Mesenchymal stem cell (in vitro differentiated cells and primary cell): Measurements from ENCODE around the gene GPR158.

ENCODE experiments used
- DNase-seq: peaks from one replicate; pipeline ENCODE4 v3.0.0-alpha.2; 2013
- H2AFZ ChIP-seq: one replicate; pipeline ENCODE4 v1.6.1; 2013; ENCODE audit warnings: low read depth, mild to moderate bottlenecking, control low read depth, inconsistent platforms, low read length, moderate library complexity
- H2AK5ac ChIP-seq: 2 replicates; pipeline ENCODE4 v1.6.1; 2013; ENCODE audit warnings: low read length, moderate library complexity, mild to moderate bottlenecking, inconsistent platforms; ENCODE audit not compliant: severe bottlenecking
- H2BK120ac ChIP-seq: one replicate; pipeline ENCODE4 v1.6.1; 2013; ENCODE audit warnings: low read depth, mild to moderate bottlenecking, inconsistent platforms, low read length, moderate library complexity
- H2BK12ac ChIP-seq, 2 experiments: one replicate each; pipeline ENCODE4 v1.6.1; 2013; ENCODE audit warnings: inconsistent platforms in 2 of 2, low read length in 2 of 2, mild to moderate bottlenecking in 2 of 2, moderate library complexity in 2 of 2, control low read depth in 1 of 2
- H2BK15ac ChIP-seq: one replicate; pipeline ENCODE4 v1.6.1; 2013; ENCODE audit warnings: mild to moderate bottlenecking, low read depth, inconsistent platforms; ENCODE audit not compliant: poor library complexity, severe bottlenecking
- H2BK5ac ChIP-seq: 2 replicates; pipeline ENCODE4 v1.6.1; 2013; ENCODE audit warnings: low read depth, mild to moderate bottlenecking, low read length, control low read depth, inconsistent platforms; ENCODE audit not compliant: poor library complexity, severe bottlenecking
- H3K14ac ChIP-seq, 2 experiments: one replicate each; pipeline ENCODE4 v1.6.1; 2013; ENCODE audit warnings: inconsistent platforms in 2 of 2, low read length in 2 of 2, control low read depth in 1 of 2, mild to moderate bottlenecking in 1 of 2, moderate library complexity in 1 of 2
- H3K18ac ChIP-seq, 2 experiments: one replicate each; pipeline ENCODE4 v1.6.1; 2013; ENCODE audit warnings: inconsistent platforms in 2 of 2, low read length in 2 of 2, control low read depth in 1 of 2, low read depth in 1 of 2, mild to moderate bottlenecking in 1 of 2
- H3K23ac ChIP-seq, 2 experiments: one replicate each; pipeline ENCODE4 v1.6.1; 2013; ENCODE audit warnings: inconsistent platforms in 2 of 2, low read length in 2 of 2, mild to moderate bottlenecking in 2 of 2, moderate library complexity in 2 of 2, control low read depth in 1 of 2
- H3K27ac ChIP-seq: 2 replicates; pipeline ENCODE4 v1.5.1; 2013; ENCODE audit warnings: mild to moderate bottlenecking, moderate library complexity, low read length, control low read depth, inconsistent platforms; ENCODE audit not compliant: poor library complexity, severe bottlenecking
- H3K27me3 ChIP-seq, 2 experiments: 2 replicates each; pipeline versions ENCODE4 v1.6.1 to v1.7.0; 2013; ENCODE audit warnings: low read length in 2 of 2, mild to moderate bottlenecking in 2 of 2, moderate library complexity in 2 of 2, control low read depth in 1 of 2, inconsistent platforms in 1 of 2; ENCODE audit not compliant: control insufficient read depth in 1 of 2, insufficient read depth in 1 of 2
- H3K36me3 ChIP-seq, 2 experiments: 2 replicates each; pipeline versions ENCODE4 v1.6.1 to v1.7.0; 2013; ENCODE audit warnings: low read length in 2 of 2, control low read depth in 1 of 2, inconsistent platforms in 1 of 2, low read depth in 1 of 2, mild to moderate bottlenecking in 1 of 2; ENCODE audit not compliant: insufficient read depth in 2 of 2, control insufficient read depth in 1 of 2
- H3K4ac ChIP-seq, 2 experiments: one replicate each; pipeline ENCODE4 v1.6.1; 2013; ENCODE audit warnings: inconsistent platforms in 2 of 2, low read length in 2 of 2, mild to moderate bottlenecking in 2 of 2, moderate library complexity in 2 of 2, control low read depth in 1 of 2, low read depth in 1 of 2
- H3K4me1 ChIP-seq: 2 replicates; pipeline ENCODE4 v1.6.1; 2013; ENCODE audit warnings: low read depth, low read length, control low read depth; ENCODE audit not compliant: control insufficient read depth, insufficient read depth
- H3K4me2 ChIP-seq: 2 replicates; pipeline ENCODE4 v1.6.1; 2013; ENCODE audit warnings: low read length, mild to moderate bottlenecking, inconsistent platforms; ENCODE audit not compliant: poor library complexity, severe bottlenecking
- H3K4me3 ChIP-seq, 2 experiments: 2 replicates each; pipeline versions ENCODE4 v1.5.1 to v1.7.0; 2013; ENCODE audit warnings: low read length in 2 of 2, mild to moderate bottlenecking in 2 of 2, control low read depth in 1 of 2, low read depth in 1 of 2; ENCODE audit not compliant: insufficient read depth in 1 of 2
- H3K79me1 ChIP-seq: replicated peaks from 2 replicates; pipeline ENCODE4 v1.6.1; 2013; ENCODE audit warnings: mild to moderate bottlenecking, control low read depth, low read length, inconsistent platforms; ENCODE audit not compliant: poor library complexity, severe bottlenecking
- H3K9ac ChIP-seq: 2 replicates; pipeline ENCODE4 v1.7.0; 2013; ENCODE audit warnings: mild to moderate bottlenecking, low read length, moderate library complexity
- H3K9me3 ChIP-seq: 2 replicates; pipeline ENCODE4 v1.7.0; 2013; ENCODE audit warnings: mild to moderate bottlenecking, low read length; ENCODE audit not compliant: control insufficient read depth
- H4K8ac ChIP-seq: one replicate; pipeline ENCODE4 v1.6.1; 2013; ENCODE audit warnings: inconsistent platforms, mild to moderate bottlenecking, low read length, moderate library complexity
- H4K91ac ChIP-seq: one replicate; pipeline ENCODE4 v1.6.1; 2013; ENCODE audit warnings: mild to moderate bottlenecking, low read length, inconsistent platforms
- WGBS: methylation state at CpG from one replicate; pipeline ENCODE4 v1.1.7; 2013; ENCODE audit warnings: mixed read lengths; 5-methylcytosine and 5-hydroxymethylcytosine counted together

Gene GPR158

DNA sequence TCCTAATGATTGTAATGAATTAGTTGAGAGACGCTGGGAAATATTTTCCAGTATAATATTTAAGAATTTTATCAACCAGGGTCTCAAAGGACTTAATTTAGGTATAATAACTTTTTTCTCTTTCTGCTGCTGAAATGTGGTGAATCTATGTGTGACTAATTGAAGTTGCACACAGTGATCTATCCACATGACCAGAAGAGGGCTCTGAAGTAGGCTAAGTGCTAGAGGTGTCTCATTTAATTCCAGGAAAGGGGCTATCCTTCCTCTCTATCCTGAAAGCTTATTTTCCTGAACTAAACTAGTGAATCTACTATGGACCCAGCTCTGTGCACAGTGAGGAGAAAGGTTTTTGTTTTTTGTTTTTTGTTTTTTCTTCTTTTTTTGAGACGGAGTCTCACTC is 464.8 kb downstream of the GPR158 start:
- Histone ChIP-seq H4K8ac (no peak overlapping the region), H3K18ac (no peak overlapping the region), H3K4me3 (no peak overlapping the region), H3K79me1 (no peaks in the 10 kb centered on the region), H3K9me3 (no peaks in the 10 kb centered on the region), H3K27me3 (no peaks in the 10 kb centered on the region), H3K27ac (no peak overlapping the region), H2BK5ac (no peak overlapping the region), H2BK15ac (no peak overlapping the region), H2AK5ac (no peak overlapping the region), H4K91ac (no peak overlapping the region), H2AFZ (no peak overlapping the region), H3K9ac (no peak overlapping the region), H3K4me2 (no peak overlapping the region), H3K4ac (no peak overlapping the region), H3K4me1 (no peaks in the 10 kb centered on the region), H3K36me3 (no peaks in the 10 kb centered on the region), H2BK12ac (no peak overlapping the region), H3K14ac (no peak overlapping the region), H3K23ac (no peak overlapping the region), H2BK120ac (no peak overlapping the region)
- no peak for DNase-seq
- no CpG with 5 or more reads among the region's 2 CpGs for WGBS

DNA sequence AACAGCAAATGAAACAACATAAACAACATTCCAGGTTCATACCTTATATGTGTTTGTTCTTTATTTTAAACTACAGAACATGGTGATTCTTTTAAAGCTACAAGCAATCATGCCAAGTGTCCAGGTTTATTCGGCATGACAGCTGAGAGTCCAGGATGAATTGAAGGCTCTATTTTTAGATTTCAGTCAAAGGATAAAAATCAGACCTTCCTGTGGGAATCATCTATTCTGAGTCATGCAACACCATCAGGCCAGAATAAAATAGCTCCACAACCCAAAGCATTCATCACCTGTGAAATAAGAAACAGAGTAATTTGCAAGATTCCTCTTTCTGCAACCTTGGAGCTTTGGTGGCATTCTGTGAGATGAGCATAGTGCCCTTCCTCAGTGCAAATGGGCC is 466.8 kb downstream of the GPR158 start:
- H3K27ac ChIP-seq: no peak overlapping the region
- no peak overlapping the region for H3K18ac ChIP-seq
- no peak overlapping the region for H3K4ac ChIP-seq
- no peak overlapping the region for H2BK12ac ChIP-seq
- H3K79me1 ChIP-seq: no peaks in the 10 kb centered on the region
- H3K23ac ChIP-seq: no peak overlapping the region
- H3K9me3 ChIP-seq: no peaks in the 10 kb centered on the region
- H4K91ac ChIP-seq: no peak overlapping the region
- no peak overlapping the region for H2BK15ac ChIP-seq
- no peak overlapping the region for H3K14ac ChIP-seq
- H2AK5ac ChIP-seq: no peak overlapping the region
- 100% methylated on average over 1 of the region's 1 CpG for WGBS
- H2BK5ac ChIP-seq: no peak overlapping the region
- no peak overlapping the region for H2AFZ ChIP-seq
- no peaks in the 10 kb centered on the region for H3K36me3 ChIP-seq
- no peak overlapping the region for H3K4me2 ChIP-seq
- no peaks in the 10 kb centered on the region for H3K27me3 ChIP-seq
- no peaks in the 10 kb centered on the region for H3K4me1 ChIP-seq
- H3K9ac ChIP-seq: no peak overlapping the region
- H4K8ac ChIP-seq: no peak overlapping the region
- no peak for DNase-seq
- H2BK120ac ChIP-seq: no peak overlapping the region
- no peak overlapping the region for H3K4me3 ChIP-seq

DNA sequence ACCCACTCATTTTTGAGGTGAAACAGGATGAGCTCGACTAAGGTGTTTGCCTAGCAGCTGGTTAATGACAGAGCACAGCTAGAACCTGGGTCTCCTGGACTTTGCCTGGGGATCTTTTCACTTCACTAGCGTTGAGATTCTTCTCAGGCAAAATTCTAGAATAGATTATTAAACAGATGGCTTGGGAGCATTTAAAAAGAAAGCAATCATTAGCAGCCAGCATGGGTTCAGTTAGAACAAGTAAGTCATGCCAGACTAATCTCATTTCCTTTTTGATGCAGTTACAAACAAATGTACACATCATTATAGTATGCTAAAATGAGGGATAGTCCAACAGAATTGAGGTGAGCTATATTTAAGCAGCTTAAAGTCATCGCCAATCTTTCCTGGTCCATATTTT is 467.9 kb downstream of the GPR158 start:
- Histone ChIP-seq H3K14ac (no peak overlapping the region), H3K23ac (no peak overlapping the region), H3K4me3 (no peak overlapping the region), H3K79me1 (no peaks in the 10 kb centered on the region), H2BK12ac (no peak overlapping the region), H4K91ac (no peak overlapping the region), H3K4me1 (no peaks in the 10 kb centered on the region), H3K36me3 (no peaks in the 10 kb centered on the region), H4K8ac (no peak overlapping the region), H3K27ac (no peak overlapping the region), H3K9me3 (no peaks in the 10 kb centered on the region), H3K9ac (no peak overlapping the region), H2BK15ac (no peak overlapping the region), H2AFZ (no peak overlapping the region), H2BK5ac (no peak overlapping the region), H3K4me2 (no peak overlapping the region), H3K18ac (no peak overlapping the region), H2AK5ac (no peak overlapping the region), H3K4ac (no peak overlapping the region), H3K27me3 (no peaks in the 10 kb centered on the region), H2BK120ac (no peak overlapping the region)
- 62% methylated on average over 2 of the region's 3 CpGs for WGBS
- DNase-seq: no peak

DNA sequence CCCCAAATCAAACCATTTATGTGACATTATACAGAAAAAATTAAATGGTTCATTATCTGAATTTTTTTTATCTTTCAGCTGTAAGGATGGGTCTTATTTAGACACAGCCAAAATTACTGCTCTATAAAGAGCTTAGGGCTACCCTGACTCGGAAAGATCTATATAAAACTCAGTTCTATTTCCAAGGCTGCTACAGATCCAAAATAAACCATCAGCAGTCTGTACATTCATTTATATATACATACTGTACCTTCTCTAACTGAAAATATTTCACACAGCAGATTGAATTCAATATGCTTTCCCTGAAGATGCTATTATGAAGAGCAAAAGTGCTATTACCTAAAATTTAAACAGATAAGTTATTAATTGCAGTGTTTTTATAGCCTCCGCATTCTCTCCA is 471.6 kb downstream of the GPR158 start:
- H3K4me2 ChIP-seq: no peak overlapping the region
- H2BK120ac ChIP-seq: no peak overlapping the region
- no peak overlapping the region for H3K4me3 ChIP-seq
- no peaks in the 10 kb centered on the region for H3K27me3 ChIP-seq
- no peaks in the 10 kb centered on the region for H3K36me3 ChIP-seq
- H3K79me1 ChIP-seq: no peaks in the 10 kb centered on the region
- 44% methylated on average over 1 of the region's 2 CpGs for WGBS
- H4K91ac ChIP-seq: no peak overlapping the region
- H3K27ac ChIP-seq: no peak overlapping the region
- H3K18ac ChIP-seq: no peak overlapping the region
- H3K9me3 ChIP-seq: no peaks in the 10 kb centered on the region
- H2AFZ ChIP-seq: no peak overlapping the region
- no peak overlapping the region for H3K9ac ChIP-seq
- H3K14ac ChIP-seq: no peak overlapping the region
- H3K23ac ChIP-seq: no peak overlapping the region
- no peak overlapping the region for H2BK15ac ChIP-seq
- no peak overlapping the region for H3K4ac ChIP-seq
- H4K8ac ChIP-seq: no peak overlapping the region
- no peak overlapping the region for H2BK12ac ChIP-seq
- H2BK5ac ChIP-seq: no peak overlapping the region
- H2AK5ac ChIP-seq: no peak overlapping the region
- H3K4me1 ChIP-seq: no peaks in the 10 kb centered on the region
- no peak for DNase-seq
